HG03442 (cell line): ENCODE measurements around the gene TWF1.
"Not testable (repeated sequence)": the region's sequence is repeated elsewhere in the genome, so short reads cannot be mapped to it uniquely, and the experiment has no call there.

Source experiments
- ATAC-seq: cut with Tn5 transposase; IDR thresholded peaks from one replicate; pipeline ENCODE4 v1.9.1; 2021; ENCODE audit warnings: mild to moderate bottlenecking, moderate library complexity; ENCODE audit not compliant: unreplicated experiment

TWF1 gene

DNA sequence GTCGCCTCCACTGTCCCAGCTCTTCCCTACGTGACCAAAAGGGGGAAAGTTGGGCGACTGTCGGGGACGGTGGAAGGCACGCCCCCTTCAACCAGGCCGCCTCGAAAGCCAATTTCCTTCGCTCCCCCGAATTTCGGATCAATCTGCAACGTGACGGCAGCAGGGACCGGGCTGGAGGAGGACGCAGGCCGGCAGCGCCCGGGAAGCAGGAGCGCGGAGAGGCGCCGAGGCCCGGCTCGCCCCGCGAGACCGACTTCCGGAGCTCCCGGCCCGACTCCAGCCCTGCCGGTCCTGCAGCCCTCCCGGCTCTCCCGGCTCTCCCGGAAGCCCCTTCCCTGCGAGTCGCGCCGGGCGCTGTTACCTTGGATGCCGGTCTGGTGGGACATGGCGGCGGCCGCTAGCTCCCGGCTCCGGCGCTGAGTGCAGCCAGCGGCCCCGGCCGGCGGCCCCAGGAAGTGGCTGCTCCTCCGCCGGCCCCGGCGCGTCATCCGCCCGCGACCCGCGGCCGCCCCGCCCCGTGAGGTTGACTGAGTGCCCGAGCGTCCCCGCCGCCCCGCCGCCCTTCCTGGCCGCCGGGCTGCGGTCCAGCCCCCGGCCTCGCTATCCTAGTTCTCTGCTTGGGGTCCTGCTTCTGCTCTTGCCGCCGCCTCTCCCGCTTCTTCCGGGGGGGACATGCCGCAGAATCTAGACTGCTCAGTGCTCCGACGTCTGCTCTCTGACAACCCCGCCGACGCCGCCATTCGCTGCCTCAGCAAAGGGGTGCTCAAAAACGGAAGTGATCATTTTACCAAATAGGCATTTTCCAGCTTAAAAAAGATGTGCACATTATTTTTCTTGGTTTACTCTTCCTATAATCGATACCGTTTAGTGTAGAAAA lies at the start of gene TWF1:
Gene TWF1 (minus strand): TSS at position 458 of the 877 bp plus-strand sequence. CDS start 72 bp downstream, at position 386.
- peak; percentile 94 for ATAC-seq

DNA sequence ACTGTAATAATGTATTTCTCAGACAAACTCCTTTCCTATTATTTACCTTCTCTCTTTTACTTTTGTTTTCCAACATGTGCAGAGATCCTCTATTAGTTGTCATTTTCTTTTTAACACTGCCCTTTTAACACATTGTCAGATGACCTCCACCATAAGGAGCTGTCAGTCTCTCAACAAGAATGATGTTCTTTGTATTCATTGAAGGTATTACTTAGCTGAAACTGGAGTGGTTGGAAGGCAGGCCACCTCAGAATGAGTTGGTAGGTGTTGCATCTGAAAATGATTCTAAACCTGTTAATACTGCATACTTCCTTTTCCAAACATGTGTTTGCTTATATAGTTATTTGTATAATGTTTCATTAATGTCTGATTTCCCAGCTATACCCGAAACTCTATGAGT lies 46.6 kb upstream of the TWF1 start:
- no peak for ATAC-seq

DNA sequence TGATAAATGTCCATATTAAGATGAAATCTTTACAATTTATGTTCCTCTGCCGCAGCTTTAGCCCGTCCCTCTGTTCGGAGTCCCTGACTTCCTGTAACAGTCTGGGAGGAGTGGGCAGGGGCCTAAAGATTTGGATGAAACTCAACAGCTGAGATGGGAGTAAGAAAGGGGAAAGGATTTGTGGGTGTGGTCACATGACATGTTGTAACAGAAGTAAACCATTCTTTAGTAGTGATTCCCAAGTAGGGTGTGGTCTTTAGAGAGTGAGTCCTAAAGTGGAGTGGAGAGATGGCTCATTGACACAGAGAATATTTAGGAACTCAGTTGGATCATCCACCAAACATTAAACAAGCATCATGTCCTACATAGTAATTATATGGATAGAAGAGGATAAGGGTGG lies 42.7 kb upstream of the TWF1 start:
- ATAC-seq = no peak

DNA sequence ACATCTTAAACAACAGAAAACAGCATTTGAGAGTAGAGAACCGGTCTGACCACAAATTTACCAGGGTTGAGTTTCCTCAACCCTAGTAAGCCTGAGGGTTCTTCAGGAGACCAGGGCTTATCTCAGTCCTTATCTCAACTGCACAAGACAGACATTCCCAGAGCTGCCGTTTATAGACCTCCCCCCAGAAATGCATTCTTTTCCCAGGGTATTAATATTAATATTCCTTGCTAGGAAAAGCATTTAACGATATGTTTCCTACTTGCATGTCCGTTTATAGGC lies 42.0 kb upstream of the TWF1 start:
- ATAC-seq = no peak

DNA sequence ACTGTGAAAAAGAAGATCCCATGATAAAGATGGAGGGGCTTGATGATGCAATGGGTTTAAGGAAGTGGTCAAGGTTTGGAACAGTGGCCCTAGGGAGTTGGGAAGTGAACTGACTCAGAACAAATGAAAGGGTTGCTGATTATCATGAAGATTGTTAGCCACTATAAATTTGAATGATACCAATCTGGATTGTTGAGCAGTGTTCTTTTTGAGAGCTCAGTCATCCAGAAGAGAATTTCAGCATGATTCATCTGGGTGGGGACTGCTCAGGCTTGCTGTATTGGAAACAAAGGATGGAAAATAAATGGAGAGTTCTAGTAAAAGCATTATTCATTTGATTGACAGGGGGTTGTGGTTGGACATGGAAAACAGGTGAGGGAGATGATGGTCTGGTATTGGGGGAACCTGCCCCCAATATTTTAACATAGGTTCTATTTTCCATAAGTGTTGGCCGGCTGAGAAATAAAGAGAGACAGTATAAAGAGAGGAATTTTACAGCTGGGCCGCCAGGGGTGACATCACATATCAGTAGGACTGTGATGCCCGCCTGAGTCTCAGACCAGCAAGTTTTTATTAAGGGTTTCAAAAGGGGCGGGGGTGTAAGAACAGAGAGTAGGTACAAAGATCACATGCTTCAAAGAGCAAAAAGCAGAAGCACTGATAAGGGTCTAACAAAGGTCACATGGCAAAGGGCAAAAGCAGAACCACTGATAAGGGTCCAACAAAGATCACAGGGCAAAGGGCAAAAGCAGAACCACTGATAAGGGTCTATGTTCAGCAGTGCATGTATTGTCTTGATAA lies 41.5 kb upstream of the TWF1 start:
- not testable (repeated sequence) for ATAC-seq

DNA sequence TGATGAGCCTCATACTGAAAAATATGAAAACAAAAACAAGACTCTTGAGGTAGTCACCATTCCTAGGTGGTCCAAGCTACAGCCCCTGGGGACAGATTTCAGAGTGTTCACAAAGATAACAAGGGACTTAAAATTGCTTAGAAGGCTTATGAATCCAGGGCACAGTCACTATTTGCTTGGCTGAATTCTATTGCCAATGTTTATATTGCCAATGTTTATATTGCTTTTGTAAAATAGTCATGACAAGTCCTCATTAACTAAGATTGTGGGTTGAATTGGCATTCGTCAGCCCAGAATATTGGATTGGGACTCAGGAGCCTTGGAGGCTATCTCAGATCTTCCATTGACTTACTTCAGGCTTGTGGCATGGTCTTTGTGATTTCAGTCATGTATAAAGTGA lies 36.1 kb upstream of the TWF1 start:
- no peak for ATAC-seq

DNA sequence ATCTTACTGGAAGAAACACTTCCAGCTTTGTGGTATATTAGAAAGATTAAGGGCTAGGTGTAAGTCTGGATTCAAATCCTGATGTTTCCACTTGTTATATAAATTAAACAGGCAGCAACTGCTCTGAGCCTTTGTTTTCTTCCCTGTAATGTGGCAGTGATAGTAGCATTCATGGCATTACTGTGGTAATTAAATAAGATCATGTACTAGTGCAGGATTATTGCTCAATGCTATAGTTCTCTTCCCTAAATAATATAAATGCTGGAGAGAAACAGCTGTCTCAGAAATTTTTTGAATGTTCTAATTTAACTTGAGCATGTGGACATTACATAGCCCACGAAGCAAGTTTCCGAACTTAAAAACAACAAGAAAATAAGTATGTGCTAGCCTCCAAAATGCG lies 35.1 kb upstream of the TWF1 start:
- ATAC-seq = no peak

DNA sequence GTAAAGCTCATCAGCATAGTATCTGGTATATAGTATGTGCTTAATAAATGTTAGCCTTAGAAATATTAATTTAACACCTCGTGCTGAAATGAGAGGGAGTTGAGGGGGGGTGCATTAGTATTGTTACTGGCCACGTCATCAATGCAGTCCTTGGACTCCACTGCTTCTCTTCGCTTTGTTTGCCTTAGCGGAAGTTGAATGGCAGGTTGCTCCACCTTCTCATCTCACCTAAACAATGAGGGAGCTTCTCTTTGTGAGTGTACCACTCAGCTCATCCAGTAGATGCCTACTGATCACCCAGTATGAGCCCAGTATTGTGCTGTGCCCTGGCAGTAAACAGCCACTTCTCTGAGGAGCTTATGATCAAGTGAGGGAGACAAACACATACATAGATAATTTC lies 34.2 kb upstream of the TWF1 start:
- ATAC-seq = no peak

DNA sequence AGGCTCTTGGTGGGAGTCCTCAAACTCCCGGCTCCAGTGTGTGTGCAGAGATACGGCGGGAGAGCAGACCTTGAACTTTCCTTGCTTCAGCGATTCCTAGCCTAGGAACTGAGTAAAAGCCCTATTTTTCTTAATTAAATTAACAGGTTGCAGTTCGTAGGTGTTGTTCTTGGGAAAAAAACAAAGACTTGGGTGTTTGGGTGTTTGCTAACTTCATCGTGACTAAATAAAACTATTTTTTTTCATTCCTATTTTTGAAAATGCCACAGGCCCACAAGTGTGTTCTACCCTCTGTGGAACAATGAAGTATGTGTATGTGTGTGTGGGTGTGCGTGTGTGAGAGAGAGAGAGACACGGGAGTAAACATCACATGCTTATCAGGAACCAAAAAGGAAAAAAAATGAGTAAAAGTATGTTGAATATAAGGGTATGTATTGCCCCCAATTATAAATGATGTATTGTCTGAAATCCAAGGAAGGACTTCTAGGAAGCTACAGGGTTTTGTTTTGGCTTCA lies 30.4 kb upstream of the TWF1 start:
- peak; percentile 17 for ATAC-seq

DNA sequence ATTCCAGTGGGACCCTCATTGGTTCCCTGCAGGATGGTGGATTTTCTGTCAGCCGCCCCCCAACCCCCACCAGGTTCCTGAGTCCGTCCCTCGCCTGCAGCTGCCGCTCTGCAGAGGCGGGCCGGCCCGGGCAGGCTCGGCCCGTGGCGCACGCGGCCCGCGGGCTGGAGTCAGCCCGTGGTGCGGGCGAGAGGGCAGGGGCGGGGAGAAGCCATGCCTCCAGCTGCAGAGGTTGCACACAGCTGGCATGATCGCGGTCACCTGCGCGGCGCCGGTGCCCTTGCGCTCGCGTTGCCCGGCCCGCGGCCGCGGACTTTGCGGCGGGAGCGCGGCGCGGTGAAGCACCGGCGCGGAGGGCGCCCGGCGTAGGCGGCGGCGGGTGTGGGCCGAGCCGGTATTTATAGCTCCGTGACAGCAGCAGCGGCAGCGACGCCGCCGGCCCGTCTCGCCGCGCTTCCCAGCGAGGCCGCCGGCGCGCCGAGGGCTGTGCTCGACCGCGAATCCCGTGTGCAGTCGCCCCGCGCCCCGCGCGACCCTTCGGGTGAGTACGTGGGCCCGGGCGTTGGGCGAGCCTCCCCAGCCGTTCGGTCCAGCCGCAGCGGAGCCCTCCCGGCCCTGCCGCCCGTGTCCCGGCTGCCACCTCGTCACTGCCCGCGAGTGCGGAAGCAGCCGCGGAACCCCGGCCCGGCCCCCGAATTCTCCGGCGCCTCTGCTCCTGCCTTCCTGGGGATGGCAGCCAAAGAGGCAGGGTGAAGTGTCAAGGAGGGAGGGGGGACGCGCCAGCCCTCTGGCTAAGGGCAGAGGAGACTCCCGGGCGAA lies 29.7 kb upstream of the TWF1 start, which contains the start of gene TMEM117:
Gene TMEM117 (plus strand): TSS at position 426 of the 819 bp plus-strand sequence.
- ATAC-seq = peak; percentile 72

DNA sequence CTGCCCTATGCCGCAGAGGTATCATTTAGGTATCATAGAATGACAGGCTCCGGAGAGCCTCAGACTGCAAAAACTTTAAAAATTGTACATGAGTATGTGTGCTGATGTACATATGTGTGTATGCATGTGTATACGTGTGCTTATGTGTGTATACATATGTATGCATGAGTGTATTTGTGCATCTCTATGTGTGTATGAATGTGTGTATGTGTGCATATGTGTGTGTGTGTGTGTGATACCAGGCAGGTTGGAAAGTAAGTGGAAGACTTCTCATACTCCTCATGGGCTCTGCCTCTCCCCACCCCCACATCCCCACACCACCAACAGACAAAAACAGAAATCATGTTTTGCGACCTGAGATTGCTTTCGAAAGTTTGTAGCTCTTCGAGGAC lies 29.1 kb upstream of the TWF1 start:
- ATAC-seq = peak; percentile 5

DNA sequence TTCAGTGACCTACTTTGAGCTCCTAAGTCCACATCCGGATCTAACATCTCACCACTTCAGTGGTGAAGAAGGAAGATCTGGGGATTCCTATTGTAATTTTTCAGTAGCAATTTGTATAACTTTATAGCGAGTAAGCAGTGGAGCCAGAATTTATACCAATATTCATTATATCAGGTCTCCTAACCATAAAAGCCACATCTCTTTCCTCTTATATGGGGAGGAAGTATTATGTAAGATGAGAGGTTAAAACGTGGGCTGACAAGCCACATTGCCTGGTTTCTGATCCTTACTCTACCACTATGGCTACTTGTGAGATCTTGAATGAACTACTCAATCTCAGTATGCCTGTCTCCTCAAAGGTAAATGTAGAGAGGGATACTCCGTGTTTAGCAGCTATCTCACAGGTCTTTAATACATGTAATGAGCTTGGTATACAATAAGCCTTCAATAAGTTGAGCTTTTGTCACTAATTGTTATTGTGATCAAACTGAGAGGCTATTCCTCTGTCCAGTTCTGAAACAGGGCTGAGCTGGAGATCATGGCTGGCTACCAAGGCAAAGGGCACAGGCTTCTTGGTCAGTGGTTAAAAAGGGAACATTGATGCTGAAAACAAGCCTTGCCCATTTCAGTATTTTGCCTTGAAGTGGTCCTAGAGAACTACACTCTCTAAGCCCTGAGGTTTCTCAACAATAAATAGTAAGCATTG lies 26.5 kb upstream of the TWF1 start:
- ATAC-seq = no peak

DNA sequence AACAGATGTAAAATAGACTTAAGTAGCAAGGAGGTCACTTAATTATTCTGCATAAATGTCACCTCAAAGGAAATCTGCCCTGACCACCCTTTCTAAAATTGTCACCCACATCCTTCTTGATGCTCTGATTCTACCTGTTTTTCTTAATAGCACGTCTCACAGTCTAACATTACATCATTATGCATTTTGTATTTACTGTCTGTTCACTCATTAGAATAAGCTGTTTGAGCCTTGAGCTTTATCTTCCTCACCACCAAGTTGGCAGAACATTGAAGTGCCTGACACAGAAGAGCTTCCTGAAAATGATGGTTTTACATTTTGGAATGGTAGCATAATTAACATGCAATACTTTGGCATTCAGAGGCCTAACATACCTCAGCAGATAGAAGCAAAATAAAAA lies 21.0 kb upstream of the TWF1 start:
- ATAC-seq = no peak

DNA sequence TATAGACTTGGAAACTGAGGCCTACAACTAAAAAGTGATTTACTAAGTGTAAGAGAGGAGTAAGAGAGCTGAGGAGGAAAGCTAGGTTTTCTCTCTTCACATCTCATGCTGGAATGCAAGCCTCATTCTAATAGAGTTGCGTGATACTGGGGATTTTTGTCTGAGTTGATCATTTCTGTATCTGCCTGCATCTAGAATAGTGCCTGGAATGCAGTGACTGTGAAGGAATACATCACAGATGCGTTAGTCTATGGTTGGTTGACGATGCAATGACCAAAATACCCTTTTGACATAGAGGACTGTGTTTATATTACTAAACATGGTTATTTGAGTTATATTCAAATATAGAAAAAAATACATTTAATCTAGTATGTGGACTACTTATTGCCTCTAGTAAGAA lies 20.6 kb upstream of the TWF1 start:
- ATAC-seq = no peak

DNA sequence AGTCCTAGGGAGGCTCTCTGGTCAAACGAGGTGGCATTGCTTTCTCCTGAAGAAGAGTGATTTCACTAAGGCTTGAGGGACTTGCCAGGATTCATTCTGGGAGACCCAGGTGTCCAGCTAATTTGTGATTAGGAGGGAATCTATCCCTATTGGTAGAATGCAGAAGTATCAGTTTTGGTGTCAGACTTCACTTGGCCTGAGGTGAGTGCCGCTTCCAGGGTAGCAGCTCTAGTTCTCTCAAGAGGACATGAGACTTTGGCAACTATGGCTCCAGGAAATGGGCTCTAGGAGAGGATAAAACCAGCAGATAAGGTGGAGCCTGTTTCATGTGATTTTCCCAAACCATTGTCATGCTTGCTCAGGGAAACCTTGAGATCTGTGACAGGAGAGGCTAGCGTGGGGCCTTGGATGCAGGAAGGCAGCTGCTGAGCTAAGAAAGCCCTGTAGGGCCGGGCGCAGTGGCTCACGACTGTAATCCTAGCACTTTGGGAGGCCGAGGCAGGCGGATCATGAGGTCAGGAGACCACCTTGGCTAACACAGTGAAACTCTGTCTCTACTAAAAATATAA lies 18.2 kb upstream of the TWF1 start:
- no peak for ATAC-seq

DNA sequence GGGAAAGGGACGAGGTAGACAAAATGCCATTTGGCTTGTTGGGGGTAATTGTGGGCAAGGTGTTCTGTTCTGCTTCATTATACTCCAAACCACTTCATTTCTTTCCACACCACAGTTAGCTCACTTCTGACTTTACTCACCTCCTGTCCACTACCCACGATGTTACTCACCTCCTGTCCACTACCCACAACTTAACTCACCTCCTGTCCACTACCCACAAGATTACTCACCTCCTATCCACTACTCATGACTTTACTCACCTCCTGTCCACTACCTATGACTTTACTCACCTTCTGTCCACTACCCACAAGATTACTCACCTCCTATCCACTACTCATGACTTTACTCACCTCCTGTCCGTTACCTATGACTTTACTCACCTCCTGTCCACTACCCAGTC lies 10.1 kb upstream of the TWF1 start:
- ATAC-seq = no peak

DNA sequence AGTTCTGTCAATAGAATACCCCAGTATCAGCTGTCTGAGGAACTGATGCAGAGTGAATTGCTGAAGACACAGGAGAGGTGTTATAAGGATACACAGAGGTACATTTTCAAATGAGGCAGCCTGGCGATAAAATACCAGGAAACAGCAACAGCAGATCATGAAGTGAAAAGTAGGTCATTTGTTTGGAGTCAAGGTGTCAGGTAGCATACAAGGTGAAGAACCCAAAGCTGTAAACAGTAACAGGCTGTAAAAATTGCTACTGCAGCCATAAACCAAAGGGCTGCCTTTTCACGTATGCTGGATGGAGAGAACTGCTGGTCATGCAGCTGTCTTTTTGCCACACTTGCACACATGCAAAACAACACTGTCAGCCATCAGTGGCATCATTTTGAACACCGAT lies 9.3 kb upstream of the TWF1 start:
- no peak for ATAC-seq

DNA sequence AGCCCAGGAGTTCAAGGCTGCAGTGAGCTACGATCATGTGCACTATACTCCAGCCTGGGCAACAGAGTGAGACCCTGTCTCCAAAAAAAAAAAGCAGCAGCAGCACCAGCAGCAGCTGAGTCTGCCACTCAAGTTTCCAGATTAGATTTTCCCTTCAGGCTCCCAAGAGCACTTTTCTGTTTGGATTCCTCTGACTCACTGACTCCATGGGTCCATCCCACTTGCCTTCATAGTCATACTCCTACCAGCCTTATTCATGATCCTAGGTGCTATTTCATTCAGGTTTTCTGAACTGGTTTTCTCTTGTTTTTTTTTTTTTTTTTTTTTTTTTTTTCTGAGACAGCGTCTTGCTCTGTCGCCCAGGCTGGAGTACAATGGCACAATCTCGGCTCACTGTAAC lies 6.8 kb upstream of the TWF1 start:
- ATAC-seq = no peak

DNA sequence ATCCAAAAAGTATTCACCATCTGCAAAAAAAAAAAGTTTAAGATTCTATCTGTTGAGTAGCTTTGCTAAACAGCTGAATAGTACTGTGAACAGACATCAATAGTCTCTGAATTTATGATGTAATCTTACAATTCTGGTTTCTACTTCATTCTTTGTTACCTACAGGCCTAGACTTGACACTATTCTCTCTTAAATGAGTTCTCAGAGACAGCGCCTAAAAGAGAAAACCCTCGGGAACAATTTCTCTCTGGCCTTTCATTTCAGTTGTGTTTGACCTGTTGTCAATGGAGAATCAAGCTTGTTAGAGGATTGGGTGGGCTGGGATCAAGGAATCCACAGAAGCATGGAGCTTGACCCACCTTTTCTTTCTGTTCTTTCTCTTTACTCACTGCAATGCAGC lies 5.9 kb upstream of the TWF1 start:
- no peak for ATAC-seq

DNA sequence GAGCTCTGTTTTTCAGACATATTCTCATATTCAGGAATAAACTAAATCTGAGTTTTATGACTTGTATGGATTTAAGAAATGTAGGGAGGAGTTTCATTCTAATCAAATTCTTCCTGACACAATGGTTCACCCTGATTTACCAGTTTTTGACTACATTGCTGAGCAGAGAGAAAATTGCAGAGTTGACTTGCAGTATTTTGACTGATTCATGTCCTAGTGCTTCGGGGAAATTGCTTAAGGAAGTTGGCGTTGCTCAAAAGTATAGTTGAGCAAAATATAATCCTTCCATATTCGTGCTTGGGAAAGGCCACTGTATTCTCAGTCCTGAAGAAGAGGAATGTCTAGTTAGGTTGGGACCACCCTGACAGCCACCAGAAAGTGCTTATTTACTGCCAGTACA lies 1.3 kb upstream of the TWF1 start:
- no peak for ATAC-seq
